HCT116 (cell line): Measurements from ENCODE around the gene LEAP2. TPM values are rescaled to one million over a fixed set of nuclear protein-coding genes. Genes with fewer than 3 reads are reported as not detected.

Experiments used
- ATAC-seq: fragments of 200-7000 bp; cut with Tn5 transposase; 2 replicates; pipeline ENCODE4 v1.9.1; 2020; ENCODE audit warnings: mild to moderate bottlenecking, moderate library complexity
- BruUV-seq: library from RNA; stranded (reverse); fragments of 400-500 nt; replicated peaks from 2 replicates; lab custom pipeline; 2021; lab: Mats Ljungman, UMichigan
- CTCF ChIA-PET: fragments of 300-600 bp; sonication (Branson Sonifier 250); formaldehyde crosslinking; loops from one replicate; lab custom pipeline; 2021; ENCODE audit warnings: antibody characterized with exemption; lab: Charles Lee
- POLR2A ChIA-PET: fragments of 300-600, 350-600 bp; sonication (Branson Sonifier 250); formaldehyde crosslinking; loops from one replicate; lab custom pipeline; 2021; ENCODE audit warnings: antibody characterized with exemption; lab: Charles Lee
- RAD21 ChIA-PET, 2 experiments: fragments of 300-600 bp; sonication (Branson Sonifier 250); formaldehyde crosslinking; loops; one replicate each; lab custom pipeline; 2023; ENCODE audit warnings: low total read pairs in 2 of 2; ENCODE audit not compliant: uncharacterized antibody in 2 of 2, unreplicated experiment in 2 of 2, low non-redundant PET in 1 of 2; lab: Charles Lee
- DNase-seq: peaks from one replicate; pipeline ENCODE4 v3.0.0-alpha.2; 2010; ENCODE audit warnings: low read depth, low spot score
- H2AFZ ChIP-seq: fragments of 200-600 bp; shearing (Covaris generic), sonication (generic); 2 replicates; pipeline ENCODE4 v1.6.1; 2017; ENCODE audit warnings: low read depth, mixed run types, mixed read lengths, antibody characterized with exemption, low read length; ENCODE audit not compliant: poor library complexity, severe bottlenecking
- H3K27ac ChIP-seq: 2 replicates; pipeline ENCODE4 v1.5.1; 2012; ENCODE audit warnings: low read depth, low read length
- H3K27me3 ChIP-seq: fragments of 200-600 bp; sonication (generic); 2 replicates; pipeline ENCODE4 v1.6.1; 2016; ENCODE audit warnings: mixed run types, low read length, mixed read lengths; ENCODE audit not compliant: insufficient read depth
- H3K36me3 ChIP-seq, 2 experiments: fragments of 200-500 bp in 1 of 2; fragments of 200-600 bp in 1 of 2; sonication (Bioruptor generic) in 1 of 2; sonication (generic) in 1 of 2; 2 replicates each; pipeline versions ENCODE4 v1.5.1 to v1.6.1; 2014 to 2016; ENCODE audit warnings: low read length in 2 of 2, inconsistent platforms in 1 of 2, mixed read lengths in 1 of 2, mixed run types in 1 of 2; ENCODE audit not compliant: insufficient read depth in 2 of 2, control insufficient read depth in 1 of 2
- H3K4me1 ChIP-seq, 2 experiments: fragments of 200-600 bp in 1 of 2; sonication (generic) in 1 of 2; 2 replicates each; pipeline versions ENCODE4 v1.5.1 to v1.6.1; 2012 to 2017; ENCODE audit warnings: low read length in 2 of 2, inconsistent platforms in 1 of 2, mild to moderate bottlenecking in 1 of 2, mixed read lengths in 1 of 2, mixed run types in 1 of 2, moderate library complexity in 1 of 2; ENCODE audit not compliant: insufficient read depth in 2 of 2, control insufficient read depth in 1 of 2
- H3K4me2 ChIP-seq: fragments of 200-600 bp; sonication (generic); 2 replicates; pipeline ENCODE4 v1.6.1; 2017; ENCODE audit warnings: mixed run types, low read length, mixed read lengths
- H3K4me3 ChIP-seq, 2 experiments: fragments of 200-600 bp in 1 of 2; sonication (generic) in 1 of 2; replicated peaks in 1 of 2; 2 replicates each; pipeline ENCODE4 v1.5.1; 2011 to 2016; ENCODE audit warnings: low read length in 2 of 2, control low read depth in 1 of 2, low read depth in 1 of 2, mild to moderate bottlenecking in 1 of 2, mixed read lengths in 1 of 2, mixed run types in 1 of 2
- H3K79me2 ChIP-seq: fragments of 200-600 bp; sonication (generic); 2 replicates; pipeline ENCODE4 v1.6.1; 2017; ENCODE audit warnings: mild to moderate bottlenecking, mixed run types, low read length, moderate library complexity, mixed read lengths; ENCODE audit not compliant: insufficient read depth
- H3K9ac ChIP-seq: fragments of 200-600 bp; sonication (generic); 2 replicates; pipeline ENCODE4 v1.6.1; 2016; ENCODE audit warnings: low read length, mixed read lengths
- H3K9me2 ChIP-seq: fragments of 200-600 bp; sonication (generic), shearing (Covaris generic); 2 replicates; pipeline ENCODE4 v1.6.1; 2017; ENCODE audit warnings: mixed run types, mild to moderate bottlenecking, moderate library complexity; ENCODE audit not compliant: insufficient read depth
- H3K9me3 ChIP-seq, 2 experiments: fragments of 200-500 bp in 1 of 2; fragments of 200-600 bp in 1 of 2; sonication (Bioruptor generic) in 1 of 2; sonication (generic) in 1 of 2; 2 replicates each; pipeline ENCODE4 v1.6.1; 2014 to 2017; ENCODE audit warnings: low read length in 2 of 2, mixed read lengths in 2 of 2, inconsistent platforms in 1 of 2, low read depth in 1 of 2, mild to moderate bottlenecking in 1 of 2, mixed run types in 1 of 2, moderate library complexity in 1 of 2; ENCODE audit not compliant: control insufficient read depth in 1 of 2, insufficient read depth in 1 of 2
- H4K20me1 ChIP-seq: fragments of 200-600 bp; sonication (generic), shearing (Covaris generic); 2 replicates; pipeline ENCODE4 v1.6.1; 2017; ENCODE audit warnings: mixed run types, mild to moderate bottlenecking, moderate library complexity; ENCODE audit not compliant: insufficient read depth
- ATF3 ChIP-seq: IDR thresholded peaks from 2 replicates; pipeline ENCODE4 v1.6.1; 2012
- CBX3 ChIP-seq: IDR thresholded peaks from 2 replicates; pipeline ENCODE4 v1.6.1; 2012; ENCODE audit warnings: low read depth
- CEBPB ChIP-seq: IDR thresholded peaks from 2 replicates; pipeline ENCODE4 v1.6.1; 2012; ENCODE audit warnings: low read depth
- EGR1 ChIP-seq: IDR thresholded peaks from 2 replicates; pipeline ENCODE4 v1.6.1; 2012; ENCODE audit warnings: low read depth
- EZH2 ChIP-seq: fragments of 200-600 bp; sonication (generic); IDR thresholded peaks from 2 replicates; pipeline ENCODE4 v1.6.1; 2017; ENCODE audit warnings: antibody characterized with exemption, mixed run types
- EZH2phosphoT487 ChIP-seq: fragments of 200-600 bp; IDR thresholded peaks from 2 replicates; pipeline ENCODE4 v1.6.1; 2018; ENCODE audit warnings: antibody characterized with exemption, borderline replicate concordance
- FOSL1 ChIP-seq: IDR thresholded peaks from 2 replicates; pipeline ENCODE4 v1.6.1; 2012; ENCODE audit warnings: low read depth
- MAX ChIP-seq: IDR thresholded peaks from 2 replicates; pipeline ENCODE4 v1.6.1; 2012
- POLR2AphosphoS5 ChIP-seq: IDR thresholded peaks from 2 replicates; pipeline ENCODE4 v1.6.1; 2011; ENCODE audit warnings: mild to moderate bottlenecking, low read depth, low read length, moderate library complexity
- RAD21 ChIP-seq: IDR thresholded peaks from 2 replicates; pipeline ENCODE4 v1.6.1; 2012; ENCODE audit warnings: low read depth, mild to moderate bottlenecking
- SIN3A ChIP-seq: IDR thresholded peaks from 2 replicates; pipeline ENCODE4 v1.6.1; 2012; ENCODE audit warnings: low read depth
- SRF ChIP-seq: IDR thresholded peaks from 2 replicates; pipeline ENCODE4 v1.6.1; 2012; ENCODE audit warnings: low read depth
- TCF7L2 ChIP-seq: IDR thresholded peaks from 2 replicates; pipeline ENCODE4 v1.7.0; 2011; ENCODE audit warnings: borderline replicate concordance, inconsistent platforms; ENCODE audit not compliant: insufficient read depth, insufficient read length; ENCODE audit errors: extremely low read depth
- ZFX ChIP-seq: fragments of 450-650 bp; IDR thresholded peaks from 2 replicates; pipeline ENCODE4 v1.6.1; 2017
- ZNF274 ChIP-seq: fragments of 200-500 bp; sonication (Bioruptor generic); IDR thresholded peaks from 2 replicates; pipeline ENCODE4 v1.6.1; 2014; ENCODE audit warnings: mild to moderate bottlenecking, low read depth, low read length, inconsistent platforms
- intact Hi-C: fragments of 100-400 bp; cut with micrococcal nuclease; formaldehyde crosslinking; loops from 2 replicates; pipeline ENCODE4 v1.10.0; 2022
- total RNA-seq: library from RNA; stranded (reverse); gene quantifications from one replicate; pipeline ENCODE4 v1.2.1, GENCODE V29; 2021; ENCODE audit not compliant: unreplicated experiment
- TF ChIP-seq, protein P1 (sequence below): IDR thresholded peaks from 2 replicates; pipeline ENCODE4 v1.6.1; 2011; ENCODE audit warnings: mild to moderate bottlenecking, low read length, moderate library complexity; ENCODE audit not compliant: insufficient replicate concordance; ENCODE audit errors: extremely low read depth

Gene LEAP2
- total RNA-seq, 1 experiment from 2014 or later: 1.2 TPM

DNA sequence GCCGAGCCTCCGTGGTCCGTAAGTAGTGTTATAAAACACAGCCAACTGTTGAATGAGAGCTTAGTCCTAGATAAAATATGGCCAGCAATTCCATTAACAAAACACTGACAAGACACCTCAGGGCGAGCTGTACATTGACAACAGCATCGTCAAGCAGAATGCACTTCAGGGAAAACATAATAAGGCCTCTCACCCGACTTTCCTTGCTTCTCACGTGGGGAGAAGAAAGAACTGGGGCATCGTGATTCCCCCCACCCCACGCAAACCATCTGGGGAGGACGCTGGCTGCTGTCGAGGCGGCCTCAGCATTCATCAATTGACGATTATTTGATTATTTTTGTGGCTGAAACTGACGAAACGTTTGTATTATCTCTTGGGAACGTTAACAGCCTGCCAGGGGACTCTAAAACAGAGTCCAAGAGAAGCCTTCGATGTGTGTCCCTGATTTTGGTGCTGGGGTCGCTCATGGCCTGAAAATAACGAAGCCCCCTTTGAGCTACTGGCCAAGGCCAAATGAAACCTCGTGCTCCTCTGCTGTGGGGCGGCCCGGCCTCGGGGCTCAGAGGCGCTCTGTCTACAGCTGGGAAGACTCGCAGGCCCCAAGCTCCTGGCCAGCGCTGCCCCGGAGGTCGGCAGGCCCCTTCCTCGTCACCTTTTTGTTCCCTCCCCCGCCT lies 7.7 kb upstream of the LEAP2 start:
- H3K4me2 ChIP-seq: peak overlapping the region; percentile 82
- intact Hi-C loops: no loop called here
- RAD21 ChIA-PET: no interaction called here
- peaks cover 26% of the 10 kb centered on the region for H3K79me2 ChIP-seq
- peaks cover 4 to 15% of the 10 kb centered on the region in 2 experiments; a peak in 2 of 4 replicates for H3K36me3 ChIP-seq
- no peaks in the 10 kb centered on the region for H4K20me1 ChIP-seq
- DNase-seq: no peak
- H3K4me3 ChIP-seq: peak overlapping the region; percentile 89 to 98
- peak overlapping the region; percentile 99 for H3K9ac ChIP-seq
- no peaks in the 10 kb centered on the region for H3K27me3 ChIP-seq
- TF ChIP-seq POLR2AphosphoS5: no peak
- TF ChIP-seq EGR1: 0 out of 2 replicates have a peak, but pooled peaks have one; percentile 52
- no peaks in the 10 kb centered on the region for H3K9me2 ChIP-seq
- POLR2A ChIA-PET: interaction anchor here (1.4 to 1.6 kb wide), 2 partner anchors 12 to 35 kb away, joined by 4 to 5 read pairs; partner anchors contain the start of gene SHROOM1
- no peaks in the 10 kb centered on the region for H3K9me3 ChIP-seq
- peak overlapping the region; percentile 70 for H3K27ac ChIP-seq
- CTCF ChIA-PET: interaction anchor here (1.1 to 2.1 kb wide), 3 partner anchors 17 to 479 kb away, joined by 4 to 6 read pairs (median 6); no protein-coding TSS in a partner anchor
- peak; percentile 61 for ATAC-seq
- TSS peak; percentile 92 for BruUV-seq
- no peak overlapping the region for H2AFZ ChIP-seq
- H3K4me1 ChIP-seq: peaks cover 4 to 17% of the 10 kb centered on the region in 2 experiments

DNA sequence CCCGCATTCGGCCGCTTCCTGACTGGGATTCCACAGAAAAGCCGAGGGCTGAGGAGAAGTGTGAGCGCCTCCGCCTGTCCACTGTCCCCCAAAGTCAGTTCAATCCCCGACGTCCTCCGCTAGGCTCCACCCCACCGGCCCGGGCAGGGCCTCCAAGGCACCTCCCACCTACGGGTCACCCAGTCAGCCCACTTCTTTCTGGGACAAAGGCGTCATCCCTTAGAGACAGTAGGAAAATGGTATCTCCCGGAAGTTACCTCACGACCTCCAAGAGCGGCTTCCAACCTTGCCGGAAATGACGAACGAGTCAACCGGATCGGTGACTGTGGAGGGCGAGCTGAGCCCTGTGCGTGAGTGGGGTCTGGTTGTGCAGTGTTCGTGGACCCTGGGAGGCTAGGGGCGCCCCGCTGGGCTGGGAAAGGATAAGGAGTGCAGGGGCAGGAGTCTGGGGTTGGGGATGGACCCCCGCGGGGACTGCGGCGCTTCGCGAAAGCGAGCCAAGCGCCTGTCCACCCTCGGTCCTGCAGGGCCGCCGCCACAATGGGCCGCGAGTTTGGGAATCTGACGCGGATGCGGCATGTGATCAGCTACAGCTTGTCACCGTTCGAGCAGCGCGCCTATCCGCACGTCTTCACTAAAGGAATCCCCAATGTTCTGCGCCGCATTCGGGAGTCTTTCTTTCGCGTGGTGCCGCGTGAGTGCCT lies 7.0 kb upstream of the LEAP2 start, which contains the start of the genes GDF9 and UQCRQ:
Gene GDF9, minus strand, starts transcription at position 128 of the 704 bp plus-strand sequence. CDS start 1,936 bp downstream, outside the sequence.
Gene UQCRQ, plus strand, starts transcription at position 301 of the 704 bp plus-strand sequence. Its CDS starts 240 bp downstream, at position 541.
- no peaks in the 10 kb centered on the region for H3K9me2 ChIP-seq
- DNase-seq (peak; percentile 100), ATAC-seq (peak; percentile 99)
- H3K9ac ChIP-seq: peak within 1 kb of the TSS; percentile 99
- peaks cover 4 to 15% of the 10 kb centered on the region in 2 experiments; a peak in 2 of 4 replicates for H3K36me3 ChIP-seq
- no peaks in the 10 kb centered on the region for H3K27me3 ChIP-seq
- peaks cover 26% of the 10 kb centered on the region for H3K79me2 ChIP-seq
- intact Hi-C loops: no loop called here
- H4K20me1 ChIP-seq: no peaks in the 10 kb centered on the region
- RAD21 ChIA-PET: no interaction called here
- peak within 1 kb of the TSS; percentile 70 for H3K27ac ChIP-seq
- CTCF ChIA-PET: interaction anchor here (1.1 to 1.3 kb wide), 2 partner anchors 46 to 480 kb away, joined by 4 to 6 read pairs; no protein-coding TSS in a partner anchor
- H3K4me1 ChIP-seq: peaks cover 4 to 17% of the 10 kb centered on the region in 2 experiments
- peak within 1 kb of the TSS; percentile 82 for H3K4me2 ChIP-seq
- no peak within 1 kb of the TSS for H2AFZ ChIP-seq
- POLR2A ChIA-PET: interaction anchor here (0.8 to 1.6 kb wide), 2 partner anchors 21 to 36 kb away, joined by 3 to 5 read pairs; partner anchors contain the start of gene SHROOM1
- peak within 1 kb of the TSS; percentile 89 to 98 for H3K4me3 ChIP-seq
- TSS peak; percentile 71 for BruUV-seq
- no peaks in the 10 kb centered on the region for H3K9me3 ChIP-seq
- TF ChIP-seq ZNF274 (no peak), FOSL1 (no peak), EZH2 (no peak), MAX (peak; percentile 89), CEBPB (no peak), POLR2AphosphoS5 (peak; percentile 95), SIN3A (peak; percentile 77), RAD21 (peak; percentile 71), ATF3 (no peak), EZH2phosphoT487 (no peak), EGR1 (0 out of 2 replicates have a peak, but pooled peaks have one; percentile 33), ZFX (peak; percentile 86), CBX3 (no peak), TCF7L2 (peak; percentile 59), SRF (no peak)
- TF ChIP-seq, protein P1, sequence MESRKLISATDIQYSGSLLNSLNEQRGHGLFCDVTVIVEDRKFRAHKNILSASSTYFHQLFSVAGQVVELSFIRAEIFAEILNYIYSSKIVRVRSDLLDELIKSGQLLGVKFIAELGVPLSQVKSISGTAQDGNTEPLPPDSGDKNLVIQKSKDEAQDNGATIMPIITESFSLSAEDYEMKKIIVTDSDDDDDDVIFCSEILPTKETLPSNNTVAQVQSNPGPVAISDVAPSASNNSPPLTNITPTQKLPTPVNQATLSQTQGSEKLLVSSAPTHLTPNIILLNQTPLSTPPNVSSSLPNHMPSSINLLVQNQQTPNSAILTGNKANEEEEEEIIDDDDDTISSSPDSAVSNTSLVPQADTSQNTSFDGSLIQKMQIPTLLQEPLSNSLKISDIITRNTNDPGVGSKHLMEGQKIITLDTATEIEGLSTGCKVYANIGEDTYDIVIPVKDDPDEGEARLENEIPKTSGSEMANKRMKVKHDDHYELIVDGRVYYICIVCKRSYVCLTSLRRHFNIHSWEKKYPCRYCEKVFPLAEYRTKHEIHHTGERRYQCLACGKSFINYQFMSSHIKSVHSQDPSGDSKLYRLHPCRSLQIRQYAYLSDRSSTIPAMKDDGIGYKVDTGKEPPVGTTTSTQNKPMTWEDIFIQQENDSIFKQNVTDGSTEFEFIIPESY: no peak
